ENCODE measurements around the gene UTP18.

The UTP18 gene

DNA sequence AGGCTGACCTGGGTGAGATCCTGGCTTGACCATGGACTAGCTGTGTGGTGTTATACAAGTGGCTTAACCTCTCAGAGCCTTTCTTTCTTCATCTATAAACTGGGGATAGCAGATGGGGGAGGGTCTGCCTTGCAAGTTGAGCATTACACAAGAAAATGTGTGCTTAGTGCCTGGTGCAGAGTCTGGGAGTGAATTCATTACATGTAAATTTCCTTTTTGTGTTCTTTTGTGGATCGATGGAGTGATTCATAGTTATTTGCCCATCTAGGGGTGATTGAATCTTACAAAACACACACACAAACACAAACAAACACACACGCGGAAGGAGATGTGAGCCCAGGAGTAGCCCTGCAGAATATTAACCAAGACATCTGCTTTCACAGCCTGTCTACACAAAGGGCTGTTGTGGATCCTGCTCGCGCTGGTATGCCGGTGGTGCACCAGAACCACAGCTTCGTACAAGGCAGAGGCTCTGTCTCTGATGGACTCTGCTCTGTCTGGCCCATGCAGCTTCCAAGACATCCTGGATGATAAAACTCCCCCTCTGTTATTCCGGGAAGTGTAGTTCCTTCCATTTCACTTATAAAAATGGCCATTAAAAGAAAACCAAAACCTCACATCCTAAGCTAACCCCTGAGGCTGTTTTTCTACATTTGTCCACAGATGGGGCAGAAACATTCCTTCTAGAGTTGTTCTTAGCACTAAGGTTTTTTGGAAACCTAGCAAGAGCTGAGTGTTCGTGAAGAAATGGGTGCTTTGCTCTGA, 86.1 kb downstream of the UTP18 start:
- TF ChIP-seq, protein P1, sequence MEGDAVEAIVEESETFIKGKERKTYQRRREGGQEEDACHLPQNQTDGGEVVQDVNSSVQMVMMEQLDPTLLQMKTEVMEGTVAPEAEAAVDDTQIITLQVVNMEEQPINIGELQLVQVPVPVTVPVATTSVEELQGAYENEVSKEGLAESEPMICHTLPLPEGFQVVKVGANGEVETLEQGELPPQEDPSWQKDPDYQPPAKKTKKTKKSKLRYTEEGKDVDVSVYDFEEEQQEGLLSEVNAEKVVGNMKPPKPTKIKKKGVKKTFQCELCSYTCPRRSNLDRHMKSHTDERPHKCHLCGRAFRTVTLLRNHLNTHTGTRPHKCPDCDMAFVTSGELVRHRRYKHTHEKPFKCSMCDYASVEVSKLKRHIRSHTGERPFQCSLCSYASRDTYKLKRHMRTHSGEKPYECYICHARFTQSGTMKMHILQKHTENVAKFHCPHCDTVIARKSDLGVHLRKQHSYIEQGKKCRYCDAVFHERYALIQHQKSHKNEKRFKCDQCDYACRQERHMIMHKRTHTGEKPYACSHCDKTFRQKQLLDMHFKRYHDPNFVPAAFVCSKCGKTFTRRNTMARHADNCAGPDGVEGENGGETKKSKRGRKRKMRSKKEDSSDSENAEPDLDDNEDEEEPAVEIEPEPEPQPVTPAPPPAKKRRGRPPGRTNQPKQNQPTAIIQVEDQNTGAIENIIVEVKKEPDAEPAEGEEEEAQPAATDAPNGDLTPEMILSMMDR (IDR thresholded peaks at IDR 0.05; ENCODE audit: low read depth, low read length), result no peak
- DNase-seq (ENCODE audit: low read depth in 2 of 2), result no peak
- no peak overlapping the region for H3K4me3 ChIP-seq (replicated peaks in 1 of 2; ENCODE audit: low read depth in 2 of 2, low read length in 2 of 2)
